Left lung (tissue), 10 donors: Measurements from ENCODE around the gene ABCC1. TPM values are rescaled to one million over a fixed set of nuclear protein-coding genes. Genes with fewer than 3 reads are reported as not detected.

Experiments
- ATAC-seq: fragments of 200-7000 bp; cut with Tn5 transposase; one replicate; pipeline ENCODE4 v1.9.1; 2020; ENCODE audit warnings: moderate library complexity
- DNase-seq, 4 donors: peaks; one replicate each; pipeline ENCODE4 v3.0.0-alpha.2; 2013 to 2020
- H3K27ac ChIP-seq, 2 donors: fragments of 200-600 bp; sonication (generic) in 1 of 2; one replicate each; pipeline versions ENCODE4 v1.5.0 to v1.8.0; 2020 to 2021
- H3K27me3 ChIP-seq, 2 donors: fragments of 200-600 bp; sonication (generic) in 1 of 2; one replicate each; pipeline versions ENCODE4 v1.5.0 to v1.8.0; 2020 to 2021
- H3K36me3 ChIP-seq, 2 donors: fragments of 200-600 bp; sonication (generic) in 1 of 2; one replicate each; pipeline versions ENCODE4 v1.5.0 to v1.8.0; 2020 to 2021
- H3K4me1 ChIP-seq, 2 donors: fragments of 200-600 bp; one replicate each; pipeline ENCODE4 v1.8.0; 2021
- H3K4me3 ChIP-seq, 2 donors: fragments of 200-600 bp; sonication (generic) in 1 of 2; one replicate each; pipeline versions ENCODE4 v1.5.0 to v1.8.0; 2020 to 2021; ENCODE audit warnings: mild to moderate bottlenecking in 1 of 2
- H3K9me3 ChIP-seq, 2 donors: fragments of 200-600 bp; sonication (generic) in 1 of 2; one replicate each; pipeline versions ENCODE4 v1.5.0 to v1.8.0; 2020 to 2021
- CTCF ChIP-seq, 2 donors: fragments of 200-600 bp; sonication (generic) in 1 of 2; IDR thresholded peaks; one replicate each; pipeline versions ENCODE4 v1.5.0 to v1.8.0; 2021; ENCODE audit warnings: antibody characterized with exemption in 2 of 2
- intact Hi-C, 2 donors: fragments of 100-400 bp; cut with DNase I; formaldehyde crosslinking; loops; one replicate each; pipeline versions ENCODE4 v1.11.2 to v1.14.2; 2022
- polyA plus RNA-seq, 6 donors: library from polyadenylated mRNA; unstranded; fragments of 120-200 nt; gene quantifications; one replicate each; pipeline ENCODE4 v1.2.1, GENCODE V29; 2013; ENCODE audit not compliant: insufficient read length in 6 of 6
- total RNA-seq, 2 donors: library from RNA; stranded (reverse); fragmentation: NEBNext Ultra II Directional; extraction: Animal tissue kit (Norgen Biotek cat#: 25700); gene quantifications; one replicate each; pipeline ENCODE4 v1.2.1, GENCODE V29; 2021
- donor health status: DM: no; HTN: yes; CAD: no.
- donor health status: DM: no; HTN: no; CAD: no.

ABCC1 gene
- total and polyA plus RNA-seq, 8 donors = 29.3 to 44.6 (median 31.7) TPM

DNA sequence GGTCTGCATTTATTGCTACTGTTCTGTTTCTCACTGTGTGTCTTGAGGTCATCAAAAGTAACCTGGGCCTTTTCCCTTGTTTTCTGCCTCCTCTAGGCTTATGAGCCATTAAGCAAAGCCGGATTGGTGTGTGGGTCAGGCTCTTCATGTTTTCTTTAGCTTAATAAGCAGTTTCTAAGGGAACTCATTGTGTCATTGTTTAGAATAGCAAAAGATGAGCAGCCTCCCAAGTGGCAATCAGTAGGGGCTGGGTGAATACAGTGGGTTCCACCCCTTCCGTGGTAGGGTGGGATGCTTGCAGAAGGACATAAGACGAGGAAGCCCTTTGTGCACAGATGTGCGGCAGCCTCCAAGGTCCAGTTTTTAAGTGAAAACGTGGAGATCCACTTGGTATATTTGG lies 34.5 kb downstream of the ABCC1 start:
- peak in 1 of 4 donors; percentile 73 for DNase-seq
- ATAC-seq = peak; percentile 17
- Histone ChIP-seq H3K4me1 (peaks cover 4 to 41% of the 10 kb centered on the region in 2 donors), H3K9me3 (peaks cover 0 to 32% of the 10 kb centered on the region in 2 donors), H3K27ac (peak overlapping the region in 1 of 2 donors; percentile 50), H3K27me3 (no peaks in the 10 kb centered on the region), H3K36me3 (peaks cover 0 to 9% of the 10 kb centered on the region in 2 donors), H3K4me3 (no peak overlapping the region)
- TF ChIP-seq CTCF (IDR thresholded peaks at IDR 0.05) = no peak
- intact Hi-C loops = no loop called here

GRCh38 chr16:15985144-15985543 lies 35.7 kb downstream of the ABCC1 start:
- intact Hi-C loops = no loop called here

GRCh38 chr16:15986261-15986660 lies 36.8 kb downstream of the ABCC1 start:
- intact Hi-C loops = no loop called here
- no peak for DNase-seq
- TF ChIP-seq CTCF (IDR thresholded peaks at IDR 0.05) = no peak

More at GRCh38 chr16:15985144-15985543, 35.7 kb downstream of the ABCC1 start:
- no peak for TF ChIP-seq CTCF (IDR thresholded peaks at IDR 0.05)
- DNase-seq = no peak
- Histone ChIP-seq H3K4me3 (no peak overlapping the region), H3K27ac (no peak overlapping the region), H3K27me3 (no peaks in the 10 kb centered on the region), H3K4me1 (peaks cover 4 to 50% of the 10 kb centered on the region in 2 donors), H3K9me3 (peaks cover 0 to 25% of the 10 kb centered on the region in 2 donors), H3K36me3 (peaks cover 0 to 9% of the 10 kb centered on the region in 2 donors)
- ATAC-seq = no peak

DNA sequence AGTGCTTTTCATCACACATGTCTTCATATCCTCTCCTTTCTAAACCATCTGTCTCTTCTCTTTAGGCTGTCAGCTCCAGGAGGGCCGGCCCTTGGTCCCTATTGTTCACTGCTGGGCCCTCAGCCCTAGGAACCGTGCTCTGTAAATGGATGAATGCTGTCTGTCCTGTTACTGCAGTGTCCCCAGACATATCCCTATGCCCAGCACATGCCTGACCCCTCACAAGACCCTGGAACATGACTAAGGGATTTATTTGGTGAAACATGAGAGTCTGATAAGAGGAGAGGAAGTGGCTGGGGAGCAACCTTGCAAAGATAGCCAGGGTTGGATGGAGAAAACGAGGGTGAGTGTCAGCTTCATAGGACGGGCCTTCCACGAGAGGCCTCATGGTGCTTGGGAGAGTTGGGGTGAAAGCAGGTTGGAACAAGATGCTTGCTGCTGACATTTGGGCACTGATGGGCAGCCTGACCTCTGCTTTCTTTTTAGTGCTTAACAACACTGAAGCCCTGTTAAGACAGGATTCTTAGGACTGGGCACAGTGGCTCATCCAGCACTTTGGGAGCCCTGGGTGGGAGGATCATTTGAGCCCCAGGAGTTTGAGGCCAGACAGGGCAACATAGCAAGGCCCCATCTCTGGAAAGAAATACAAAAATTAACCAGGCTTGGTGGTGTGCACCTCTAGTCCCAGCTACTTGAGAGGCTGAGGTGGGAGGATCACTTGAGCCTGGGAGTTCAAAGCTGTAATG lies 39.0 kb downstream of the ABCC1 start:
- Histone ChIP-seq H3K36me3 (peaks cover 0 to 16% of the 10 kb centered on the region in 2 donors), H3K4me1 (peaks cover 0 to 49% of the 10 kb centered on the region in 2 donors), H3K27me3 (no peaks in the 10 kb centered on the region), H3K4me3 (no peak overlapping the region), H3K9me3 (no peaks in the 10 kb centered on the region), H3K27ac (peak overlapping the region in 1 of 2 donors; percentile 57)
- intact Hi-C loops = no loop called here
- DNase-seq (no peak), ATAC-seq (peak; percentile 22)
- no peak for TF ChIP-seq CTCF (IDR thresholded peaks at IDR 0.05)

More at GRCh38 chr16:15986261-15986660, 36.8 kb downstream of the ABCC1 start:
- no peak overlapping the region for H3K27ac ChIP-seq
- H3K27me3 ChIP-seq = no peaks in the 10 kb centered on the region
- H3K4me1 ChIP-seq = peaks cover 4 to 49% of the 10 kb centered on the region in 2 donors
- peaks cover 0 to 15% of the 10 kb centered on the region in 2 donors for H3K9me3 ChIP-seq
- ATAC-seq = no peak
- H3K36me3 ChIP-seq = peaks cover 0 to 6% of the 10 kb centered on the region in 2 donors
- H3K4me3 ChIP-seq = no peak overlapping the region

DNA sequence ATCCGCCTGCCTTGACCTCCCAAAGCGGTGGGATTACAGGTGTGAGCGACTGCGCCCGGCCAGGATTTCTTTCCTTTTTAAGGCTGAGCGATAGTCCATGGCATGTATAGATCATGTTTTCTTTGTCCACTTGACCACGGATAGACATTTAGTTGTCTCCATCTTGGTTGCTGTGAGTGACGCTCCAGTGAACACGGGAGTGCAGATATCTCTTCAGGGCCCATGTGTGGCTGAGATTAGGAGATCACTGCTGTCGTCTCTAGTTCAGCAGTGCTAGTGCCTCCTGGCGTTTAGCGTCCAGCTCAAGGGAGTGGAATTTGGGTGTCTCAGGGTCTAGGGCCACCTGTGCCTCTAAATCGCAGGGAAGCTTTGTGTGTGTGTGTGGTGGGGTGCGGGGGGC lies 41.5 kb downstream of the ABCC1 start:
- Histone ChIP-seq H3K9me3 (no peaks in the 10 kb centered on the region), H3K4me1 (peaks cover 0 to 47% of the 10 kb centered on the region in 2 donors)
- ATAC-seq = no peak

More for the DNA sequence above, 41.5 kb downstream of the ABCC1 start:
- TF ChIP-seq CTCF (IDR thresholded peaks at IDR 0.05) = no peak
- Histone ChIP-seq H3K27ac (no peak overlapping the region), H3K4me3 (no peak overlapping the region), H3K36me3 (peaks cover 0 to 16% of the 10 kb centered on the region in 2 donors), H3K27me3 (no peaks in the 10 kb centered on the region)
- DNase-seq = no peak
- intact Hi-C loops = no loop called here
